Activated gamma-delta T cell treated with Interleukin-2 at 50 U/mL for 16 hours (primary cell): ENCODE results near the gene ZFYVE28.

Experiments
- DNase-seq: peaks from one replicate; pipeline ENCODE4 v3.0.0-alpha.2; 2020

Gene ZFYVE28

GRCh38 chr4:2256156-2256731 is 162.2 kb downstream of the ZFYVE28 start:
- no peak for DNase-seq

- DNase-seq: no peak
Measured at GRCh38 chr4:2255501-2256155, 162.8 kb downstream of the ZFYVE28 start.

- no peak for DNase-seq
Measured at GRCh38 chr4:2254665-2255500, 163.6 kb downstream of the ZFYVE28 start.

GRCh38 chr4:2253160-2254084 is 165.0 kb downstream of the ZFYVE28 start:
- no peak for DNase-seq

GRCh38 chr4:2252530-2253091 is 165.8 kb downstream of the ZFYVE28 start:
- no peak for DNase-seq

GRCh38 chr4:2251795-2252529 is 166.5 kb downstream of the ZFYVE28 start:
- DNase-seq: peak; percentile 4

GRCh38 chr4:2251073-2251794 is 167.2 kb downstream of the ZFYVE28 start:
- DNase-seq: peak; percentile 3

- no peak for DNase-seq
Measured at GRCh38 chr4:2250357-2251072, 167.9 kb downstream of the ZFYVE28 start.

GRCh38 chr4:2249526-2250356 is 168.7 kb downstream of the ZFYVE28 start:
- DNase-seq: no peak

- DNase-seq: no peak
Measured at GRCh38 chr4:2248821-2249261, 169.6 kb downstream of the ZFYVE28 start.

- DNase-seq: peak; percentile 3
Measured at GRCh38 chr4:2248044-2248780, 170.2 kb downstream of the ZFYVE28 start.

GRCh38 chr4:2247128-2248043 is 171.1 kb downstream of the ZFYVE28 start:
- DNase-seq: no peak

GRCh38 chr4:2246384-2247127 is 171.9 kb downstream of the ZFYVE28 start:
- no peak for DNase-seq

GRCh38 chr4:2245787-2246275 is 172.6 kb downstream of the ZFYVE28 start:
- DNase-seq: no peak

- no peak for DNase-seq
Measured at GRCh38 chr4:2245057-2245786, 173.2 kb downstream of the ZFYVE28 start.
